ENCODE measurements around the gene TASP1.

The TASP1 gene

DNA sequence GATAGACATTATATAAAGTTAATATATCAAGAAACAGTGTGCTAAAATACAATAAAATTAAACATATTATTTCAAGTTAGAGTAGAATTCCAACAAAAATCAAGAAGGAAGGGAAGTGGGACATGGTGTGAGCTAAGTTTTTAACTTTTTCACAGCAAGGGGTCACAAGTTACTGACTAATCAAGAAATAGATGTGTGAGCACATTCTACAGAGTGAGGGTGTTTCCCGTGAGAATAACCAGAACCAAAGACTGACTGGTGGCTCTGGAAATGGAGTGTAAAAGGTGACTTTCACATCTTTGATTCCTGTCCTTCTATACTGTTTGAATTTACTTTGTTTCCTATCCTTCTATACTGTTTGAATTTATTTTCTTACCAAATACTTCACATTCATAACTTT lies 206.6 kb downstream of the TASP1 start:
- DNase-seq = no peak

DNA sequence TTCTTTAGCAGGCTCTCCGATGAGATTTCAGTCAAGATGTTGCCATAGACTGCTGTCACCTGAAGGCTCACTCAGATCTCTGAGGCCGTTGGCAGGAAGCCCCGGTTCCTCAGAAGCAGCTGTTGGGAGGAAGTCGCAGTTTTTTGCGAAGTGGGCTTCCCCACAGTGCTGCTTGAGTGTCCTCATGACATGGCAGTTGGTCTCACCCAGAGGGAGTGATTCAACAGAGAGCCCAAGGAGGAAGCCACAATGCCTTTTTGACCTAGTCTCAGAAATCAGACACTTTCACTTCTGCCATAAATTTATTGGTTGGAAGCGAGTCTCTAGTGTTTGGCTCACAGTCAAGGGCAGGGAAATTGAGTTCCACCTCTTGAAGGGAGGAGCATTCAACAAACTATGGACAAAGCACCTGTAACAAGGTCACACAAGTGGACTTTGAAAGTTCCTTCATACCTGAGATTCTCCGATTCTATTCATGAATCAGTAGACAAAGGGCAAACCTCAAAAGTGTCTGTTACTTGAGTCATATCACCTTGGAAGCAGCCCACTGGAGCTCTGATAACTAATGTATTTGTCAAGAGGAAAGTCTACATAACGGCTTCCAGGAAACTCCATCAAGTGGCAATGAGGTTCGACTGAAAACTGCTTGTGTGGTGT lies 208.3 kb downstream of the TASP1 start:
- DNase-seq = no peak

DNA sequence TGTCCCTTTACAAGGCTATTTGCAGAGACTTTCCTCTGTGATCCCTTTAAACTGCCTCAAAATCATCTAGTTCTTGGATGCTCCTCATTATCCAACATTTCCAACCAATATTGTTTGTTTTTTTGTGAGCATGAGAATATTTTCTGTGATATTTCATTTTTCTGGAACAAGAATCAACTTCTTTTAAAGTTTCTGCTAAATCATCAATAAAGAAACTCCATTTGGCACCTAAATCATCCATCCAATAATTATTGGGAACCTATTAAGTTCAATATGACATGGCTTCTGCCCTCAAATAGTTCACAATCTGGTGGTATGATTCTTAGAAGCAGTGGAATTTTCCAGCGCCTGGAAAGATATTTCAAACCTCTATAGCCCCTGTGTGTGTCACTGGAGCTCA lies 210.0 kb downstream of the TASP1 start:
- DNase-seq = no peak

DNA sequence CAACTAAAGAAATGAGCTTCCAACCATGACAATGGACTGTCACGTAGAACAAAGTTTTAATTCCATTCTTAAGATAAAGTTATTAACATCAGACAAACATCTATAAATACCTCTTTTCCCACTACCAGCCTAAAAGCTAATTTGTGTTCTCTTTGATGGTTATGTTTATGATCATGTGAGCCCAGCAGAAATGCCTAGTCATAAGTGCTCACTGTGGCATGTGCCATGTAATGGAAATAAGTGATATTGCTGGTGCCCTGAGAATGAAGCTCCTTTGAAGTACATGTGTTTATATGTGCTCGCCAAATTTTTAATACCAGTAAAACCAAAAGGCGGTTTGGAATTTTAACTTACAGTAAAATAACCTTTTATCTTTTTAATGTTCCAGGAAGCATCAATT lies 211.9 kb downstream of the TASP1 start:
- no peak for DNase-seq

DNA sequence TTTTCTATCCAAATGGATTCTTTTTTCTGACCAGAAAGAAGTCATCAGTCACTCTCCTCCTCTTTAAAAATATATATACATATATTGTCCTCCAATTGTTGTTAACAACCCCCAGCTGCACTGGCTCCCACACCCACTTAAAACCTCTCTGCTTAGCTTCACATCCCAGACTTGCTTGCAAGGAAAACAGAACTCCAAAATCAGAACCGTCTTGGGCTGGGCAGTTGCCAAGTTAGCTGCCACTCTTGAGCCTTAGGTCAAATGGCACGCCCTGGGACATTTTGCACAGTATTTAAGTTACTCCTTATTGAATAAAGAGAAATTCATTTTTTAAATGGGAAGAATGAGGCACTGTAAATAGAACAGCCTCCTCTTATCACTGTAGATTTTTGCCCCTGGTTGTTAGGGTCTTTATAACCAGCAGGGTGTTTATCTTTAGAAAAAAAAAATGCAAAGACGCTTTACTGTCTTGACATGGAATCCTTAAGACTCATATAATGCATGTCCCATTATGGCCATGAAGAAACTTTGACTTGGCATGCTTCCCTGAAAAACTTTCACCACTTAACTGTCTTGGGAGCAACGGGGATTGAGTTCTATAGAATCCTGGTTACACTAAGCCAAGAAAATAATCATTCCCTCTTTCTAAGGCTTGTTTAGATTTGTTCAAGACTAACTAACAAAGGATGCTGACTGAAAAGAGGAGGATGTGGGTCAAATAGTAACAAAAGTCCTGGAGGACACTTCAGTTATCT lies 213.2 kb downstream of the TASP1 start:
- DNase-seq = no peak

DNA sequence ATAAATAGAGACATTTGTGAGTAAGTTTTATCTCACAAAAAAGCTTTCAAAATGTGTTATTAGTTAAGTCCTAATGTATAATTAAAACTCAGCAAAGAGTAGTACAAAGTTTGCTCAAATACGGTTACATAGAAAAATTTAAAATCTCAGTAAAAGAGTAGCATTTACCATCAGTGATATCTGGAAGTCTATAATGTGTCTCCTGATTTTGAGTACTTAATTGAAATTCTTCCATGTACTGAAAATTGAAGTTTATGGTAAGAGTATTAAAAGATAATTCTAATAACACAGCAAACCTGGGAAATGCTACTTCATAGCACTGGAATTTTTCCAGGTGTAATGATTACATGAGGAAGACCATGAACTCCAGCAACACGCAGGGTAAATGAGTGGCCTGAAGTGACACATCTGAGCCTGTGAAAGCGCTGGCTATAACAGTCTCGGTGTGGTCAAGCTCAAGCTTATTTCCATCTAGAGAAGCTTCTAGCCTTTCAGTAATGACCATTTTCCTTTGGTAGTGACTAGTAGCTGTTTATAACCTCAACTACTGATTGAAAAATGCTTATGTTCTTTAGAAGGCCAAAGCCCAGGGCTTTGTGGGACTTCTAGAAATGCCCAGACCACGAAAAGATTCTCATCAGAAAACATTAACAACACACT lies 214.4 kb downstream of the TASP1 start:
- DNase-seq = no peak

DNA sequence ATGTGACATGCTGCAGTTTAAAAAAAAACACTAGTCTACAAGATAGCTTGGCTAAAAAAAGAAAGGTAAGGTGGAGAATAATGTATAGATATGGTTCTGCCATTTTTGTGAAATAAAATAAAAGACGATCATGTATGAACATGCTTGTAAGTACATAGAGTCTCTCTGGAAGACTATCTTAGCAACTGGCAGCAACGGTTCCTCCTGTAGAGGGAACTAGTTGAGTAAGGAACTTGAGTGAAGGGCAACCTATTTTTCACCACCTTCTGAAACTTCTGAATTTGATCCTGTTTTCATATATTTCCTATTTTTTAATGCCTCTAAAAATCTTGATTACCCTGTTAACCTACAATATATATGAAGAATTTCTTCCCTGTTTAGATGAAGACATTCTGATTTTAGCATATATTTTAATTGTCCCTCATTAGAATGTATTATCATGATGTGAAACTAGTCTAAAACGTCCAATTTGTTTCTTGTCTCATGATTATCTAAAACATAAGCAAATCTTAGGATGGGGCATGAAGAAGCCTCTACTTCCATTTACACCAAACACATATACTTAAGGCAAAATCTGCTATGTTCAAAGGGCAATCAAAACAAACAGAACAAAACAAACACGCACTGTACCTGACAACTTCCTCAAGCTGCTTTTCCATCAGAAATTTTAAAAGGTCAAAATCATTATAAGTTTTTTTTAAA lies 215.1 kb downstream of the TASP1 start:
- DNase-seq = no peak

DNA sequence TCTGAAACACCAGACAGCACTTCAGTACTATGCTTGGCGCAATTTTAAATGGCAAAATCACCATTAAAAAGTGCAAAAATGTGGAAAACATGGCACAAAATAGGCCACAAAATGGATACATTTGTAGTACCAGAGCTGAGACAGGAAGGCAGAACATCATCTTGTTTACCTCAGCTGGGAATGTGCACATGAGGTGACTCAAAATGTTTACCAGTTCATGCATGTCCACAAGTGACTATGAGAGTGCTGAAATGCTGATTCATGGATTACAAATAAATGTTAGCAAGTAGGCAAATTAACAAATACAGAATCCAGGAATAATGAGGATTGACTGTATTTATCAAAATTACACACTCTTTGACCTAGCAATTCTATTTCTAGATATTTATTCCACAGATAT lies 216.1 kb downstream of the TASP1 start:
- no peak for DNase-seq

DNA sequence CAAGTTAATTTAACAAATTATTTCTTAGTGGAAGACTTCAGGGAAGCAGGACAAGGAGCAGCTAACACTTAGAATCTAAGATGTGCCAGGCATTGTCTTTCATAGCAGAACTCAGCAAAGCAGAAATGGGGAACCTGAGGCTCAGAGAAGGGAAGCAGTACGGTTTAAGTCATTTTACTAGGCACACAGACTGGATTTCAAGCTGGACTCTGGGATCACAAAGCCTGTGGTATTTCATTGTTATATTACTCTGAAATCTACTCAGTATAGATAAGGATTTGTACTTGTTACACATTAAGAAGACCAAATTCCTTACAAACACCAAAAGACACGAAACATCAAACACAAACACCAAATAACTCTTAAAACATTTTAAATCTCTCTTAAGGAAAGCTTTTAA lies 218.1 kb downstream of the TASP1 start:
- no peak for DNase-seq

DNA sequence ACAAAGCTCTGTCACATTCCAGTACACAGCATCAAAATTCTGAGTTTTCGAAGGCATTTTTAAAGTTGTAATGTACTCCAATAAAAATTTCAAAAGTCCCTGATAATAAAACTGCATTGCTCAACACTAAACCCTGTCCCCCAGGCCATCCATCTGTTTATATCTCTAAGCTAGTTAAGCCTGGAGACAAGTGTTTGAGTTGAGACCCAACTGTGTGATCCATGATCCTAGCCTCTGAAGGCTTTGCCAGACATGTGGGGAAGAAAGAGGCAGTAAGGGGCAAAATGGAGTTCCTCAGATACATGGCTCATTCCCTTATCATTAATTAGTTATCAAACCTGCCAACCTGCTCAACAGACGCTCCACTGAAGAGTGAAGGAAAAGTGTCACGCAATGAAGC lies 219.3 kb downstream of the TASP1 start:
- no peak for DNase-seq

DNA sequence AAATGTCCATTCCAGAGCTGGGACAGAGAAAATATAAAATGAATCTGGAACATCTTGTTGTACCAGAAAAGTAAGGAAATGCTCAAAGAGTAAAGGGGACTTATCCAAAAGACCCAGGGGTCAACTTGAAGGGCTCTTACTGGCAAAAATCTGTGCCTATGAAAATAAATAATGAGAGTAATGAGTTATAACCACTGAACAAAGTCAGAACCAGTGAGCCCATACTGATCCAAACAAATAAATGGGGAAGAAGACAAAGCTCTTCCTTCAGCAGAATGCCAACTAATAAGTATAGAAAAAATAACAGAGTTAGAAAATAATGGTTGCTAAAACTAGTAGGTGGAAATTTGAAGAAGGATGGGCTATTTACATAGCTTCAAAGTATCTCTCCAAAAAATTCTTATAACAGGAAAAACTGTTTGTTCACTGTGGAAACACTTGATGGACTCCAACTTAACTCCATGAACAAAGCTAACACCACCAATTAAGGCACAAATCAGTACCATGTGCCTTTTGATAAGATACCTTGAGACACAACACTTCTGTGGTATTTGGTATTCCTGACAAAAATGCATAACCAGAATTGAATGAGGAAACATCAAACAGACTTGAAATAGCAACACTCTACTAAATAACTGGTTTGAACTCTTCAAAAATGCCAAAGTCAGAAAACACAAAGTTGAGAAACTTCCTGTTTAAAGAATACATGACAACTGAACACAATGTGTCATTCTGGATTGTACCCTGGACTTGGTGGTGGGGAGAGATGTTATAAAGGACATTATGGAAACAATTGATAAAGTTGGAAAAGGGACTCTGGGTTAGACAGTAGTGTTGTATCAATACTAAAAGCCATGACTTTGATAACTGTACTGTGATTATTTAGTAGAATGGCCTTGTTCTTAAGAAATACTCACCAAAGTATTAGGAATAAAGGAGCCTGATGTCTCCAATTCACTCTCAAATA lies 220.2 kb downstream of the TASP1 start:
- DNase-seq = no peak

DNA sequence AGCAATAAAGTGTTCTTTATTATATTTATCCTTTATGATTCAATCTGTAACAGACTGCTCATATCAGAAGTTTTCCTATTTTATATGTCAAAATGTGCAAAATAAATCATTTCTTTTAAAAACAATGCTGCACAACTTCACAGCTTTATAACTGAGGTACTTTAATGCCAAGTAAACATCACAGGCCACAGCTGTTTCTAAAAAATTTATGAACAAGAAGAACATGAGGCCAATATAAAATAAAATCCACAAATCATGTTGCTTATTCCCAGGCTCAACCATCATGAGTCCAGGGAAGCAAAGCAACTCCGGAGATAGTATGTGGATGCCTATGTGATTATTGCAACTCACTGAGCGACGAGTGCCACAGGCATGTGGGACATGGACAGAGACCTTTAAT lies 222.2 kb downstream of the TASP1 start:
- DNase-seq = no peak

DNA sequence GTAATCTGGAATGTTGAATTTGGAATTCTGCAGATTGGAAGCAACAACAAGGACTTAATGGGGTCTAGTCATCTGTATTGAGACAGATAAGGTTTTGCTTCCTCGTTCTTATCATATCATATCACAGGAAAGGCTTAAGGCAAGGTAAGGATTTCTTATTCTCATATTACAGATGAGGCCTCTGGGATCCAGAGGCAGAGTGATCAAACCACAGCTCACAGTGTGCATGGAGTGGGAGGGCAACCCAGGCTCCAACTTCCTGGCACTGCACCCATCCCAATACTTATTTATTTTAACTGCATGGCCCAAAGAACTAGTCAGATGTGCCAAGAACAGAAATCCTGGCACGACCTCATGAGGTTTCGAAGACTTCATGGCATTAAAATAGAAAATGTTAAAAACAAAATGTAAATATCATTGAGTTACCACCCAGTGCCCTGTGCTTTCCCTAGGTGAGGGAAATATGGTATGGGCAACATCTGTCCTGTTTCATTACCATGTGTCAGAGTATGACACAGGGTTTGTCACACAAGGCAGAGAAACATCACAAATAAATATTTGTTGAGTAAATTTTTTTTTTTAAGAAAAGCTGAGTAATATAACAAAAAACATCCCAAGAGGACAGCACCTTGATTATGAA lies 225.8 kb downstream of the TASP1 start:
- DNase-seq = no peak

DNA sequence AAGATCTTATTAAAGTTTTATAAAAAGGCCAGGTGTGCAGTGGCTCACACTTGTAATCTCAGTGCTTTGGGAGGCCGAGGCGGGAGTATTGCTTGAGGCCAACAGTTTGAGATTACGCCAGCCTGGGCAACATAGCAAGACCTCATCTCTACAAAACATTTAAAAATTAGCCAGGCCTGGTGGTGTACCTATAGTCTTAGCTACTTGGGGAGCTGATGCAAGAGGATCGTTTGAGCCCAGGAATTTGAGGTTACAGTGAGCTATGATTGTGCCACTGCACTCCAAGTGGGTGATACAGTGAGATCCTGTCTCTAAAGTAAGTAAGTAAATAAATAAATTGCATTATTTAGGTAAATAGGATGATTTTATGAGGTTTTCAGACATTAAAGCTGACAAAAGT lies 234.4 kb downstream of the TASP1 start:
- no peak for DNase-seq

DNA sequence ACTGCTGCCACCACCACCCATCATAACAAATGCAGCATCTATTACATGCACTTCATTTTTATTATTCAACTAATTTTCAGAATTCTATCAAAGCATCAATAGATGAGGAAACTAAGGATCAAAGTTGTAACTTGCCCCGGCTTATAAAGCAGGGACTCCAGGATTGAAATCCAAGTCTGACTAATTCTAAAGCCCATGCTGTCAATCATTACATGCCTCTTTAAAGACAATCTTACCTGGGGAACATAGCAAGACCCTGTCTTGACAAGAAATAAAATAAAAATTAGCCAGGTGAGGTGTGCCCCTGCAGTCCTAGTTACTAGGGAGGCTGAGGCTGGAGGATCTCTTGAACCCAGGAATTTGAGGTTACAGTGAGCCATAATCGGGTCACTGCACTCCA lies 235.3 kb downstream of the TASP1 start:
- DNase-seq = no peak

DNA sequence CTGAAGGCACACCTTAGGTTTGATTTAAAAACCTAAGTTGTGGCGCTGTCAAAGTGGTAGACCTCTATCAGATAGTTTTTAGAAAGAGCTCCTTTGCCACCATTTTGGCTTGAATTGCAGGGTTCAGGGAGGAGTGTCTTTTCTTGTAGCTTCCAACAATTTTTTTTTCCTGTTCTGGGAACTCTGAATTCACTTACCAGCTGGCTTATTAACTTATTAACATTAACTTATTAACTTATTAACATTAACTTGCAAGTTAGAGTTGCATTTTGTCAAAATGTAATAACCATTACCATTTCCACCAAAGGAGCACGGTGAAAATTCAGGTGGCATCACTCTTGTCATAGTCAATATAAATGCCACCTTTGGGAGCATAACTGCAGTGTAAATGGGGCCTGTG lies 235.7 kb downstream of the TASP1 start:
- DNase-seq = no peak

DNA sequence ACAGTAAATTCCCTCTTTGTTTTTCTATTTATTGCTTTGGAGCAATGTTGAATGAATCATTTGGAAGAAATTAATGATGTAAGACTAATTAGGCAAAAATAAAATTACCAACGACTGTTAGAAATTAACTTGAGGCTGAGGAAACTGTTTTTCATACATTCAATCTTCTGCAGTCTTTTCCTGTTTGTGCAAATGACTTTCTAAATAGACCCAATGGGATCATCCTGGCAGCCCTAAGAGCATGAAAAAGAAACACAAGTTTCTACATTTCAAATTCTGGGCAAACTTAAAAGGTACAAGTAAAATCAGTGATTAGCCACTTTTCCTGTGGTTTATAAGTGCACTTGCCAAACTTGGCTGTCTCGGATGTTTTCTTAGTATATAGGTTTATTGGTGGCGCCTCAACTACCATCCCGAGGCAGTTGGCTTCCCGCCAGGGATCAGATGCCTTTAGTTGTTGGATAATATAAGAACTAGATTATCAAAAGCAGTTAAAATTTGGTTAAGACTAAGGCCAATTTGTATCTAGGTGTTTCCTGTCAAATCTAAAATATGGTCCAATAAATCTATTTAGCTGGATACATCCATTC lies 236.5 kb downstream of the TASP1 start:
- DNase-seq = no peak

DNA sequence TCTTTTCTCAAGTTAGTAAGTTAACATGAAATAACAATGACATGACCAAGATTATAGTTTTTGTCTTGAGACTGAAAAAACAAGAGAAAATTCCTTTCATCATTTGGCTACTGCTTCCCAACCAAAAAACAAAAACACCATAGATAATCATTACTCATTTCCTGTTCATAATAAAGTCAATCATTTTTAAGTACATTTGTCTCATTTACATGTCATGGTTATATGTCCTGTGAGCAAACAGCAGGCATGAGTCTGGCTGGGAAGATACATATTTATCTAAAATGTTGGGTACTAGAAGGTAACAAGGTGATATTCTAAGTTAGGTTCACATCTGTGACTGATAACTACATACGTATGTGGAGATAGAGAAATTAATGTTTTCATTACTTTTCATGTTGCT lies 237.1 kb downstream of the TASP1 start:
- DNase-seq = no peak

DNA sequence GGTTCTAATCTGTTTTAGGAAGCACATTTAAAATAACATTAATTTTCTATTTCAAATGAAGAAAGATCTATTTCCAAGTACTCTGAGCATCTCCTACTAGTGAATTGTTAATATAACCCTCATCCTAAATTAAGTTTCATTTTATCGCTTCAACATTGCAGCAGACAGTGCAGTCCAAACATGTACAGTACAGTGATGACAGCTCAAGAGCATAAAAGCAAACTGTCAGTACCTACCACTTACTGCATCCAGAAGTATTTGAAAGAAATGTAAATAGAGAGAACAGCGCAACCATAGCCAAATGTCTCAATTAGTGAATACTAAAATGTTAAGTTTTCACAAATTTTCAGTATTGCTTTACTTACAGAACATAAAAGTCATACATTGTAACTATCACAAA lies 238.3 kb downstream of the TASP1 start:
- DNase-seq = no peak

DNA sequence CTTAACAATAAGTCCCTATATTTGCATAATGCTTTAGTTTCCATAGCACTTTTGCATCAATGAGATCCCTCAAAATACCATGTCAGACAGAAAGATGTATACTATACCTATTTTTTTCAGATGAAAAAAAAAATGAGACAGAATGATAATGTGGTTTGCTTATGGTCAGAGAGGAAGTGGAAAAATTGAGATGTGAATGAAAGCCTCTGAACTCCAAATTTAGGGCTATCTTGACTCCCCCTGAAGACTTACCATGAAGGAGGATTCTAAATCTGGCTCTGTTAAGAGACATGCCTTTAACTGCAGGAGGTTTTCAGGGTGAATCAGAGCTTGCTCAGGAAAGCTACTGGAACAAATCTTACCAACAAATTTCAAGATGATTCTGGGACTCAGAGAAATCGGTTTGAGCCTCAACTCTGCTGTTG lies 241.4 kb downstream of the TASP1 start:
- DNase-seq = no peak

DNA sequence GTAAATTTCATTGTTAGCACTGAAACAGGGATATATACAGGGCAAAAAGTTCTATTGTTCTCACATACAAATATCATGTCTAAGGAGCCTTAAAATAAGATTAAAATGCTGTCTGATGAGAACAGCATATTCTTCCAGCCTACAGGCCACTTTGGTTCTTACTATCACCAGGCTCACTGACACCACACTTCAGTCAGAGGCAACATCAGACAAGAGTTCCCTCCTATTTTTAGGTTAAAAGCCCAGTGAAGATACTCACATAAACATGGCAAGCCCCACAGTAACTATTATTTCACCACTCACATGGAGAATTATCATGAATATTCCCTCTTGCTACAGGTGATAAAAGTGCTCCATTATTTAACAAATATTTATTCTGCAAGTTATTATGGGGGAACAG lies 241.9 kb downstream of the TASP1 start:
- DNase-seq = no peak

DNA sequence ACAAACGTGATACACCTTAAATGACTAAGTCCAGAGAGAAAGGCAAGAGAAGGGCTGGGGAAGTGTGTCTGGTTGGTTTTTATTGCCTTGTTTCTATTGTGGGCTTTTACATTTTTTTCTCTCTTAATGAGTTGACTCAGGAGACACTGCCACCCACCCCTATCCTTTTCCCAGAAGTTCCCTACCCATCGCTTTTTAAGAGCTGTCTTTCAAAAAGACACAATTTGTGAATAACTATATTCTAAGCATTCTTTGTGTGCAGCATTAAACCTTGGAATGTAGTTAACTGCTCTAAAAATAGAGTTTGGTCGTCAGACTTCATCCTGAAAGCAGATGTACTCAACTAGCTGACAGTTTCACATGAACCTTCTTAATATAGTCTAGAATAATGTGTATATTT lies 242.7 kb downstream of the TASP1 start:
- no peak for DNase-seq

Measured in CD4-positive, alpha-beta T cell treated with Interleukin-17A for 4 hours (primary cell).